ENCODE measurements around the gene KDM6B. TPM values are rescaled to one million over a fixed set of nuclear protein-coding genes. Genes with fewer than 3 reads are reported as not detected.
A peak's percentile ranks its signal among the peaks of the same experiment; 100 is the strongest.

Gene KDM6B
- total and polyA plus RNA-seq, 9 of the 15 experiments (the other 6 are each of a cell fraction or from before 2014, with no cell fraction given), result 0.01 to 22.9 (median 2.2) TPM

GRCh38 chr17:7857713-7858521, 23.9 kb downstream of the KDM6B start, which contains the start of gene CYB5D1 (continued):
- TF ChIP-seq MGA (IDR thresholded peaks at IDR 0.05) (peak; percentile 47), NCOA6 (IDR thresholded peaks at IDR 0.05) (no peak), ZNF395 (CRISPR knock-in tag; IDR thresholded peaks at IDR 0.05) (peak; percentile 49; the same call in 1 of the 2 replicates), MBD2 (IDR thresholded peaks at IDR 0.05; ENCODE audit: borderline replicate concordance, low read depth) (0 out of 2 replicates have a peak, but pooled peaks have one; percentile 51), RFX1 (IDR thresholded peaks at IDR 0.05) (peak; percentile 62)

All from K562 (cell line).